Measurements from ENCODE around the gene ZWILCH.

- TF ChIP-seq CTCF (IDR thresholded peaks at IDR 0.05; ENCODE audit: poor library complexity) (no peak), EZH2phosphoT487 (IDR thresholded peaks at IDR 0.05; ENCODE audit: low read depth, severe bottlenecking, unreplicated experiment) (no peak)
Observed at GRCh38 chr15:66581972-66582537, 76.9 kb downstream of the ZWILCH start.
